Stimulated activated CD8-positive, alpha-beta memory T cell treated with anti-CD3 and anti-CD28 coated beads, Interleukin-15, amount 100 ng/mL, for 4 hours (primary cell): ENCODE measurements around the gene LYRM9.
"Not testable (repeated sequence)": the region's sequence is repeated elsewhere in the genome, so short reads cannot be mapped to it uniquely, and the experiment has no call there.

ENCODE experiments used
- DNase-seq, 2 donors: peaks; one replicate each; pipeline ENCODE4 v3.0.0-alpha.2; 2020; ENCODE audit warnings: low read depth in 2 of 2

Gene LYRM9

DNA sequence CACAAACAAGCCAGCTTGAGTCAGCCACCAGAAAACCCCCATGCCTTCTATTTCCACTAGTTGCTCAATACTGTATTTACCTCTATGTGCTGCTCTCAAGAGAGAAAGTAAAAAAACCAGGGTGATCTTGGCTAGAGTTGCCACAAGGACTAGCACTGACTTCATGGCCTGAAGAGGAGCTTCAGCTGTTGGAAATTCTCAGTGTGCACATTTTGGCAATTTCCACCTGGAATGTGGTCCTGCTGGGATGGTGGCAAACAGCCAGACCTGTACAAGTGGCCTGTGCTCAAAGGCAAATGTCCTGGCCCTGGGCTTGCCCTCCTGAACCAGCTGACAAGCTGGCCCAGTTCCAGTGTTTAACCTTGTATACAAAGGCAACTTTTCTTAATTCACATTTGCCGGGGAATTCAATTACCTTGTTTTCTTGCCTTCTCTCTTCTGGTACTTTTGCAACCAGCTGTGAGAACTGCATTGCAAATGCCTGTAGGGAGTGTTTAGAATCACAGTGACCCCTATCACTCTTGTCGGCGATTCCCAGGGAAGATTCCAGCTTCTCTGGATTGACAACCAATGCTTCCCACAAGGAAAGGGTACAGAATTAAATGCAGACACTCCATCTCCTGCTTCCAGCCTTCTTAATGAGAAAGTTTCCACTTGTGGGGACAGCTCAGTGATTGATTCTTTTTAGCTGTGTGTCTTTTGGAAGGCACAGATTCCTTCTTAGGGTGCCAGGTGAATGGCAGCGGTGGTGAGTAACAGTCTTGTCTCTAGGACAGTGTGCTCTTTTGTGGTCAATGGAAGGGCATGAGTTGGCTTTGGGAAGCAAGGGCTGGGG is 53.4 kb downstream of the LYRM9 start:
- DNase-seq: not testable (repeated sequence)

DNA sequence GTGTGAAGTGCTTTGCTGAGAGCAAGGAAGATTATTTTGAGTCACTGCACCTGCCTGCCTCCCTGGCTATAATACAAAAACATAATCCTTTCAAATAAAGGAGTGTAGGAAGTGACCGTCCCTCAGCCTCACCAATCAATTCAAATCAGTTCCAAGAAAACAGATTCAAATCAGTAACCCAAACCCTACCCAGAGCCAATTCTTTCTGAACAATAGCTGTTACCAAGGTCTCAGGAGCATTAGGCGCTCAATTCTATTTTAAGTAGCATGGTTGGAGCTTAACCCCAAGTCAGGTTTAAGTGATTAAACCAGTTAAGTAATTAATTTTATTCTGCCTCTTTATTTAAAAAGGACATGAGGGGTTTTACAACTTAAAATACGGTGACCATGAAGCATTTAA is 54.6 kb downstream of the LYRM9 start:
- not testable (repeated sequence) for DNase-seq

DNA sequence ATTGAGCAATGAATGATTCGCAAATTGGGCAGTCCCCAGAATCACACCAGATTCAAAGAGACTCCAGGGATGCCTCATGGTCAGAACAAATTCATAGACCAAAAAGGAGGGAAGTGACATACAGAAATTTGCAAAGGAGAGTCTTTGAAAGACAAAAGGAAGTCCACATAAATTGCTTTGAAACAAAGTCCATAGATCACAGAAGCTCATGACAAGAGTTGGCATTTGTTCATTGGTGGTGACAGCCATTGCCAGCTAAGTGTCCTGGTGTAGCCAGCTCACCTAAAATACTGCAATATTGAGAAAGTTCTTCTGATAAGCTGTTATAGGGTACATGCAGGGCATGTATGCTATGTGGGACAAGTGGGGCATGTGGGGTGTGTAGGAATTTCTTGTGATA is 55.4 kb downstream of the LYRM9 start:
- not testable (repeated sequence) for DNase-seq

DNA sequence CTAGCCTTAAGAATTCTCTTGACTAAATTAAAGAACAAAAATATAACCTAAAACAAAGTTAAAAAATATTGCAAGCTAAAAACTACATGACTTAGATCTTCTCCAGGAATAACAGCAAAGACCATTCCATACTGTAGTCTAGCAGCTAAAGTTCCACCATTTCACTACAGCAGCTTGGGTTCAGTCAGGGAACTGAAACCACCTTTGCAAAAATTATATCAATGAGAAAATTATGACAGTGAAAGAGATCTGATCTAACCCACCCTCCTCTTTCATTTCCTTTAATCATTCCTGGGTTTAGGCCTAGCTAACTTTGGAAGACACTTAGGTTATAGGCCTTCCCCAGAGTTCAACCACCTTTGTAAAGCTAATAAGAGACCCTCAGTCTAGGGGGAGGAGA is 56.5 kb downstream of the LYRM9 start:
- no peak for DNase-seq

DNA sequence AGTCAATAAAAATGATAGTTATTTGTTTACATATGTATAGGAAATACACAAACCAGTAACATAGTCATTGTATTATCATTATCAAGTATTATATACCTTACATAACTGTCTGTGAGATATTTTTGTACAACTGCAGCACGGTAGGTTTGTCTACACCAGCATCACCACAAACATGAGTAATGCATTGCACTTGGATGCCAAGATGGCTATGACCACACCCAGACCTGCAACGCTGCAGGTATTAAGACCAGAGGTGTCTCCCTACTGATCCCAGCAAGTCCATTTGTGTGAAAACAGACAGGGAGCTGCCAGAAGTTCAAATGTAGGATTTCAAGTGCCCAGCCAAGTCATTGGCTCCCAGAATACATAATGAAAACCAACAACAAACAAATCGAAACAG is 58.6 kb downstream of the LYRM9 start:
- DNase-seq: no peak

DNA sequence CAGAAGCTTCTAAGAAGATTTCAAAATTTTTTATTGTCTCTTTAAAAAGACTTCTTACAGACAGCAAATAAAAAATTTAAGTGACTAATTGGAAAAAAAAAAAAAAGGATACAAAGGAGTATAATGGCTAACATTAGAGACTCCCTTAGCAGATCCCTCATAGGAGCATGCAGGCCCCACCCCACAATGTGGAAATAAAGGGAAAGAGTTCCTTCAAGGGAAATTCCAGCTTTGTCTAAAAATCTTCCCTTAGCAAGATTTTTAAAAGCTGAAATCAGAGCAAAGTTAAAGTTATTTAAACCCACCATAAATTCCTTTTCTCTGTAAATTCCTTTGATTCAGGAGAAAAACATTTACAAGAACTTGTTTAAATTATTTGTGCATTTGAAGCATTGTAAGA is 60.3 kb downstream of the LYRM9 start:
- no peak for DNase-seq

DNA sequence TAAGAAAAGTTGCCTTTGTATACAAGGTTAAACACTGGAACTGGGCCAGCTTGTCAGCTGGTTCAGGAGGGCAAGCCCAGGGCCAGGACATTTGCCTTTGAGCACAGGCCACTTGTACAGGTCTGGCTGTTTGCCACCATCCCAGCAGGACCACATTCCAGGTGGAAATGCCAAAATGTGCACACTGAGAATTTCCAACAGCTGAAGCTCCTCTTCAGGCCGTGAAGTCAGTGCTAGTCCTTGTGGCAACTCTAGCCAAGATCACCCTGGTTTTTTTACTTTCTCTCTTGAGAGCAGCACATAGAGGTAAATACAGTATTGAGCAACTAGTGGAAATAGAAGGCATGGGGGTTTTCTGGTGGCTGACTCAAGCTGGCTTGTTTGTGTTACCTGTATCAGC is 63.3 kb downstream of the LYRM9 start:
- not testable (repeated sequence) for DNase-seq

DNA sequence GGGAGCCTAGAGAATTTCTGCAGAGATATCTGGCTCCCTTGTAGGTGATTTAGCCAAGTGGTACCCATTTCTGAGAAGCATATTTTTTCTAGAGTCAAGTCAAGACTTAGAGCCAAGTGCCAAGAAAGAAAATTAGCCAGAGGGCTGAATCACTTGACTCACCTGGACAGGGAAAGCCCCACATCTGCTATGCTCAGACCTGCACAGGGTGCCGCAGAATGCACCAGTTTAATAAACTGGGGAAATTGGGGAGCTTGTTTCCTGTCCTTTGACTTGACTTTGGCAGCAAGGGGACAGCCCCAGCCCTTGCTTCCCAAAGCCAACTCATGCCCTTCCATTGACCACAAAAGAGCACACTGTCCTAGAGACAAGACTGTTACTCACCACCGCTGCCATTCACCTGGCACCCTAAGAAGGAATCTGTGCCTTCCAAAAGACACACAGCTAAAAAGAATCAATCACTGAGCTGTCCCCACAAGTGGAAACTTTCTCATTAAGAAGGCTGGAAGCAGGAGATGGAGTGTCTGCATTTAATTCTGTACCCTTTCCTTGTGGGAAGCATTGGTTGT is 63.9 kb downstream of the LYRM9 start:
- not testable (repeated sequence) for DNase-seq
